Chondrocyte (in vitro differentiated cells): ENCODE data around the gene CD55. TPM values are rescaled to one million over a fixed set of nuclear protein-coding genes. Genes with fewer than 3 reads are reported as not detected.

Source experiments
- DNase-seq: peaks from one replicate; pipeline ENCODE4 v3.0.0; 2021; ENCODE audit warnings: mixed read lengths, low spot score
- H3K27ac Mint-ChIP-seq: one replicate; pipeline ENCODE4 v1.8.0; 2021; ENCODE audit warnings: mild to moderate bottlenecking, moderate library complexity, mixed read lengths; ENCODE audit not compliant: unreplicated experiment
- H3K27me3 Mint-ChIP-seq: 2 replicates; pipeline ENCODE4 v1.8.0; 2021; ENCODE audit warnings: low read depth, mixed read lengths
- H3K36me3 Mint-ChIP-seq: 2 replicates; pipeline ENCODE4 v1.8.0; 2021; ENCODE audit warnings: low read depth, mixed read lengths
- H3K4me1 Mint-ChIP-seq: 2 replicates; pipeline ENCODE4 v1.8.0; 2021; ENCODE audit warnings: low read depth, mild to moderate bottlenecking, mixed read lengths
- H3K4me3 Mint-ChIP-seq: one replicate; pipeline ENCODE4 v1.8.0; 2021; ENCODE audit warnings: mild to moderate bottlenecking, moderate library complexity, mixed read lengths; ENCODE audit not compliant: unreplicated experiment
- H3K9me3 Mint-ChIP-seq: 2 replicates; pipeline ENCODE4 v1.8.0; 2021; ENCODE audit warnings: low read depth, mixed read lengths
- long read RNA-seq: library from polyadenylated mRNA; stranded (forward); transcript quantifications from one replicate; pipeline ENCODE4 v2.0.0, GENCODE V29; 2021
- total RNA-seq: library from RNA; stranded (reverse); gene quantifications from 3 replicates; pipeline ENCODE4 v1.2.1, GENCODE V29; 2021
- TF ChIP-seq, protein P1 (sequence below): fragments of 200-600 bp; sonication (generic); IDR thresholded peaks from 2 replicates; pipeline ENCODE4 v1.5.0; 2021; ENCODE audit warnings: antibody characterized with exemption, mild to moderate bottlenecking, moderate library complexity

CD55 gene, protein sequence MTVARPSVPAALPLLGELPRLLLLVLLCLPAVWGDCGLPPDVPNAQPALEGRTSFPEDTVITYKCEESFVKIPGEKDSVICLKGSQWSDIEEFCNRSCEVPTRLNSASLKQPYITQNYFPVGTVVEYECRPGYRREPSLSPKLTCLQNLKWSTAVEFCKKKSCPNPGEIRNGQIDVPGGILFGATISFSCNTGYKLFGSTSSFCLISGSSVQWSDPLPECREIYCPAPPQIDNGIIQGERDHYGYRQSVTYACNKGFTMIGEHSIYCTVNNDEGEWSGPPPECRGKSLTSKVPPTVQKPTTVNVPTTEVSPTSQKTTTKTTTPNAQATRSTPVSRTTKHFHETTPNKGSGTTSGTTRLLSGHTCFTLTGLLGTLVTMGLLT
- total RNA-seq: 4.7 to 5.3 TPM (median 4.9 TPM) in 3 replicates
- long read RNA-seq, partial matches to known transcripts: 0 of 6 reads
- long read RNA-seq, other reads (novel, unspliced or antisense): 1 of 6 reads

DNA sequence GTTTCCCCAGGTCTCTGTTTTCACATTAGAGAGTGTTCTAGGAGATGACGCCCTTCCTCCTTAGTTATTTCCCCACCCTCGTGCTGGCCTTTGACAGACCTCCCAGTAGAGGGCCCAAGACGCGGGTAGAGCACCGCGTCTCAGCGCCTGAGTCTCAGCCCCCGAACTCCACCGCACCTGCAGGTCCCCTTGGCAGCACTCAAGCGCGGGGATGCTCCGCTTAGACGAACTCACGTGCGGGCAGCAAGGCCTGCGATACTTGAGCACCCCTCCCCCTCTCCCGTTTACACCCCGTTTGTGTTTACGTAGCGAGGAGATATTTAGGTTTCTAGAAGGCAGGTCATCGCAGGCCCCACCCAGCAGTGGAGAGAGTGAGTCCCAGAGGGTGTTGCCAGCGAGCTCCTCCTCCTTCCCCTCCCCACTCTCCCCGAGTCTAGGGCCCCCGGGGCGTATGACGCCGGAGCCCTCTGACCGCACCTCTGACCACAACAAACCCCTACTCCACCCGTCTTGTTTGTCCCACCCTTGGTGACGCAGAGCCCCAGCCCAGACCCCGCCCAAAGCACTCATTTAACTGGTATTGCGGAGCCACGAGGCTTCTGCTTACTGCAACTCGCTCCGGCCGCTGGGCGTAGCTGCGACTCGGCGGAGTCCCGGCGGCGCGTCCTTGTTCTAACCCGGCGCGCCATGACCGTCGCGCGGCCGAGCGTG lies at the start of gene CD55:
CD55 (plus strand) TSS at position 600 of the 711 bp plus-strand sequence; CDS start at position 688, 88 bp downstream.
- no peaks in the 10 kb centered on the region for H3K36me3 Mint-ChIP-seq
- peak within 1 kb of the TSS; percentile 80 for H3K27ac Mint-ChIP-seq
- peaks cover 37% of the 10 kb centered on the region for H3K27me3 Mint-ChIP-seq
- no peaks in the 10 kb centered on the region for H3K9me3 Mint-ChIP-seq
- no peak for DNase-seq
- peak within 1 kb of the TSS; percentile 87 for H3K4me3 Mint-ChIP-seq
- TF ChIP-seq, protein P1, sequence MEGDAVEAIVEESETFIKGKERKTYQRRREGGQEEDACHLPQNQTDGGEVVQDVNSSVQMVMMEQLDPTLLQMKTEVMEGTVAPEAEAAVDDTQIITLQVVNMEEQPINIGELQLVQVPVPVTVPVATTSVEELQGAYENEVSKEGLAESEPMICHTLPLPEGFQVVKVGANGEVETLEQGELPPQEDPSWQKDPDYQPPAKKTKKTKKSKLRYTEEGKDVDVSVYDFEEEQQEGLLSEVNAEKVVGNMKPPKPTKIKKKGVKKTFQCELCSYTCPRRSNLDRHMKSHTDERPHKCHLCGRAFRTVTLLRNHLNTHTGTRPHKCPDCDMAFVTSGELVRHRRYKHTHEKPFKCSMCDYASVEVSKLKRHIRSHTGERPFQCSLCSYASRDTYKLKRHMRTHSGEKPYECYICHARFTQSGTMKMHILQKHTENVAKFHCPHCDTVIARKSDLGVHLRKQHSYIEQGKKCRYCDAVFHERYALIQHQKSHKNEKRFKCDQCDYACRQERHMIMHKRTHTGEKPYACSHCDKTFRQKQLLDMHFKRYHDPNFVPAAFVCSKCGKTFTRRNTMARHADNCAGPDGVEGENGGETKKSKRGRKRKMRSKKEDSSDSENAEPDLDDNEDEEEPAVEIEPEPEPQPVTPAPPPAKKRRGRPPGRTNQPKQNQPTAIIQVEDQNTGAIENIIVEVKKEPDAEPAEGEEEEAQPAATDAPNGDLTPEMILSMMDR: peak; percentile 37
- peaks cover 14% of the 10 kb centered on the region for H3K4me1 Mint-ChIP-seq

DNA sequence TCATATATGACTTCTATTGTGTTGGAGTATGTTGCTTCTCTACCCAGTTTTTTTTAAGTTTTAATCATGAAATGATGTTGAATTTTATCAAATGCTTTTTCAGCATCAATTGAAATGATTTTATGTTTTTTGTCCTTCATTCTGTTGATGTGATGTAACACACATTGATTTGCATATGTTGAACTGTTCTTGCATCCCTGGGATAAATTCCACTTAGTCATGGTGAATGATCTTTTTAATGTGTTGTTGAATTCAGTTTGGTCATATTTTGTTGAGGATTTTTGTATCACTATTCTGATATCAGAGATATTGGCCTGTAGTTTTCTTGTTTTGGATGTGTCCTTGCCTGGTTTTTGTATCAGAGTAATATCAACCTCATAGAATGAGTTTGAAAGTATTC lies 46.6 kb upstream of the CD55 start:
- no peak for DNase-seq
- no peak overlapping the region for H3K27ac Mint-ChIP-seq
- no peaks in the 10 kb centered on the region for H3K4me1 Mint-ChIP-seq
- H3K27me3 Mint-ChIP-seq: no peaks in the 10 kb centered on the region
- H3K36me3 Mint-ChIP-seq: no peaks in the 10 kb centered on the region
- no peak overlapping the region for H3K4me3 Mint-ChIP-seq
- H3K9me3 Mint-ChIP-seq: peaks cover 28% of the 10 kb centered on the region
- TF ChIP-seq, protein P1: no peak

DNA sequence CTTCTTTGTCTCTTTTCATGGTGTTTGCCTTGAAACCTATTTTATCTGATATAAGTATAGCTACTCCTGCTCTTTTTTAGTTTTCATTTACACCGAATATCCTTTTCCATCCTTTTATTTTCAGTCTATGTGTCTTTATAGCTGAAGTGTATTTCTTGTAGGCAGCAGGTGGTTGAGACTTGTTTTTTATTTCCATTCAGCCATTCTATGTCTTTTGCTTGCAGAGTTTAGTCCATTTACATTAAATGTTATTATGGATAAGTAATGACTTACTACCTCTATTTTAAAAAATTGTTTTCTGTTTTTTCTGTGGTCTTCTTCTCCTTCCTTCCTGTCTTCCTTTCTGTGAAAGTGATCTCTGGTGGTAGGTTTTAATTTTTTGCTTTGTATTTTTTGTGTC lies 45.0 kb upstream of the CD55 start:
- Mint-ChIP-seq H3K27ac (no peak overlapping the region), H3K4me1 (no peaks in the 10 kb centered on the region), H3K36me3 (no peaks in the 10 kb centered on the region), H3K27me3 (no peaks in the 10 kb centered on the region), H3K9me3 (peaks cover 28% of the 10 kb centered on the region), H3K4me3 (no peak overlapping the region)
- TF ChIP-seq, protein P1: no peak
- no peak for DNase-seq

DNA sequence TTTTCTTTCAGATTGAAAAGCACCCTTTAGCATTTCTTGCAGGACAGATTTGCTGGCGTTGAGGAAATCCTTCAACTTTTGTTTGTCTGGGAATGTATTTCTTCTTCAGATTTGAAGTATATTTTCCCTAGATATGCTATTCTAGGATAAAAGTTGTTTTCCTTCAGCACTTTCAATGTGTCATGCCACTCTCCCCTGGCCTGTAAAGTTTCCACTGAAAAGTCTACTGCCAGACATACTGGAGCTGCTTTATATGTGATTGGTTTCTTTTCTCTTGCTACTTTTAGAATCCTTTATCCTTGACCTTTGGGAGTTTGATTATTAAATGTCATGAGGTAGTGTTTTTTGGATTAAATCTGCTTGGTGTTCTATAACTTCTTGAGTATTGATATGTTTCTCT lies 44.2 kb upstream of the CD55 start:
- peaks cover 21% of the 10 kb centered on the region for H3K9me3 Mint-ChIP-seq
- TF ChIP-seq, protein P1: no peak
- H3K27ac Mint-ChIP-seq: no peak overlapping the region
- no peaks in the 10 kb centered on the region for H3K27me3 Mint-ChIP-seq
- peaks cover 4% of the 10 kb centered on the region for H3K4me1 Mint-ChIP-seq
- no peak for DNase-seq
- H3K36me3 Mint-ChIP-seq: no peaks in the 10 kb centered on the region
- H3K4me3 Mint-ChIP-seq: no peak overlapping the region

DNA sequence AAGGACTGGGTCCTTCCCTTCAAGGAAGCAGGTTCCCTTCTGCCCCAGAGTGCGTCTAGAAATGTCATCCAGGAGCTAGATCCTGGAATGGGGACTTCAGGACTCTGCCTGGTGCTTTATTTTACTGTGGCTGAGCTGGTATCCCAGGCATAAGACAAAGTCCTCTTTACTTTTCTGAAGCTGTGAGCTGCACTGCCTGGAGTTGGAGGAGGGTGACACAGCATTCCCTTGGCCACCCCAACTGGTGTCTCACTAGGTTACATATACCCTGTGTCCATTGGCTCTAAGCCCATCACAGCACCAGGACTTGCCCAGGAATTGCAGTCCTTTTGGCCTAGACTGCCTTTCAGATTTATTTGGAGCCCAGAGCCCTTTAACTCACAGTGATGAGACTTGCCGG lies 41.8 kb upstream of the CD55 start:
- Mint-ChIP-seq H3K27ac (no peak overlapping the region), H3K36me3 (no peaks in the 10 kb centered on the region), H3K4me3 (no peak overlapping the region), H3K9me3 (peaks cover 11% of the 10 kb centered on the region), H3K27me3 (no peaks in the 10 kb centered on the region), H3K4me1 (peaks cover 11% of the 10 kb centered on the region)
- TF ChIP-seq, protein P1: no peak
- DNase-seq: no peak
